IPS DF 4.7 (cell line): Measurements from ENCODE around the gene ATP13A4.

Experiments used
- DNase-seq: peaks from one replicate; pipeline ENCODE4 v3.0.0-alpha.2; 2013; ENCODE audit warnings: low spot score; ENCODE audit errors: extremely low read depth

ATP13A4 gene

GRCh38 chr3:193554811-193555210, at the start of gene ATP13A4:
Gene ATP13A4, minus strand, starts transcription at chr3:193554895. Its CDS starts 96 bp downstream, at chr3:193554799.
- DNase-seq: no peak

GRCh38 chr3:193599393-193599792, 44.7 kb upstream of the ATP13A4 start:
- DNase-seq: no peak

GRCh38 chr3:193598202-193598601, 43.5 kb upstream of the ATP13A4 start:
- DNase-seq: no peak

GRCh38 chr3:193595939-193596487, 41.3 kb upstream of the ATP13A4 start:
- DNase-seq: no peak

GRCh38 chr3:193594946-193595689, 40.4 kb upstream of the ATP13A4 start:
- no peak for DNase-seq

GRCh38 chr3:193593668-193594030, 39.0 kb upstream of the ATP13A4 start:
- no peak for DNase-seq

GRCh38 chr3:193592841-193593667, 38.4 kb upstream of the ATP13A4 start, which contains the start of gene OPA1:
Gene OPA1, plus strand, starts transcription at chr3:193593208. Its CDS starts 170 bp downstream, at chr3:193593378.
- DNase-seq: peak; percentile 97

- no peak for DNase-seq
Measured at GRCh38 chr3:193590088-193590856, 35.6 kb upstream of the ATP13A4 start.

GRCh38 chr3:193589616-193590015, 34.9 kb upstream of the ATP13A4 start:
- no peak for DNase-seq

GRCh38 chr3:193589129-193589528, 34.4 kb upstream of the ATP13A4 start:
- no peak for DNase-seq

GRCh38 chr3:193586526-193586925, 31.8 kb upstream of the ATP13A4 start:
- DNase-seq: no peak

GRCh38 chr3:193585530-193585929, 30.8 kb upstream of the ATP13A4 start:
- DNase-seq: no peak

GRCh38 chr3:193574488-193575070, 19.9 kb upstream of the ATP13A4 start:
- no peak for DNase-seq

- DNase-seq: no peak
Measured at GRCh38 chr3:193573403-193574191, 18.9 kb upstream of the ATP13A4 start.

- DNase-seq: no peak
Measured at GRCh38 chr3:193572426-193572908, 17.8 kb upstream of the ATP13A4 start.

- DNase-seq: no peak
Measured at GRCh38 chr3:193569119-193569518, 14.4 kb upstream of the ATP13A4 start.

GRCh38 chr3:193564012-193564411, 9.3 kb upstream of the ATP13A4 start:
- DNase-seq: no peak

GRCh38 chr3:193563426-193563825, 8.7 kb upstream of the ATP13A4 start:
- DNase-seq: no peak

GRCh38 chr3:193560870-193561269, 6.2 kb upstream of the ATP13A4 start:
- DNase-seq: no peak

GRCh38 chr3:193560091-193560490, 5.4 kb upstream of the ATP13A4 start:
- no peak for DNase-seq
